T1000 (cell line): ENCODE measurements around the gene IRF4.

Experiments used
- DNase-seq: peaks from one replicate; lab custom pipeline; 2025; ENCODE audit warnings: mixed read lengths; lab: John Stamatoyannopoulos, UW

The IRF4 gene

GRCh38 chr6:353642-354614, 37.6 kb upstream of the IRF4 start:
- DNase-seq: no peak

- DNase-seq: no peak
Measured at GRCh38 chr6:354631-355280, 36.8 kb upstream of the IRF4 start.

GRCh38 chr6:355373-356208, 36.0 kb upstream of the IRF4 start:
- DNase-seq: no peak

- DNase-seq: no peak
Measured at GRCh38 chr6:356828-357251, 34.7 kb upstream of the IRF4 start.

GRCh38 chr6:357261-357790, 34.2 kb upstream of the IRF4 start:
- DNase-seq: no peak

- no peak for DNase-seq
Measured at GRCh38 chr6:357791-358341, 33.7 kb upstream of the IRF4 start.

- DNase-seq: no peak
Measured at GRCh38 chr6:358432-358831, 33.1 kb upstream of the IRF4 start.

- no peak for DNase-seq
Measured at GRCh38 chr6:358847-359246, 32.7 kb upstream of the IRF4 start.

GRCh38 chr6:359261-360035, 32.1 kb upstream of the IRF4 start:
- no peak for DNase-seq

GRCh38 chr6:360349-360748, 31.2 kb upstream of the IRF4 start:
- no peak for DNase-seq

GRCh38 chr6:360764-361373, 30.7 kb upstream of the IRF4 start:
- no peak for DNase-seq

GRCh38 chr6:361411-362132, 30.0 kb upstream of the IRF4 start:
- no peak for DNase-seq

- no peak for DNase-seq
Measured at GRCh38 chr6:362231-362923, 29.2 kb upstream of the IRF4 start.

- DNase-seq: no peak
Measured at GRCh38 chr6:362924-363249, 28.7 kb upstream of the IRF4 start.

- DNase-seq: no peak
Measured at GRCh38 chr6:363291-363690, 28.3 kb upstream of the IRF4 start.

- DNase-seq: no peak
Measured at GRCh38 chr6:363909-364308, 27.6 kb upstream of the IRF4 start.

- no peak for DNase-seq
Measured at GRCh38 chr6:364609-365540, 26.7 kb upstream of the IRF4 start.

- no peak for DNase-seq
Measured at GRCh38 chr6:365835-366234, 25.7 kb upstream of the IRF4 start.
